HepG2 (cell line): ENCODE measurements around the gene FGF21. TPM values are rescaled to one million over a fixed set of nuclear protein-coding genes. Genes with fewer than 3 reads are reported as not detected.

Experiments used
- KDM6A ChIP-seq: IDR thresholded peaks from 2 replicates; pipeline ENCODE4 v1.6.1; 2016; ENCODE audit warnings: low read depth
- PAXIP1 ChIP-seq: sonication (generic); formaldehyde crosslinking; conservative IDR thresholded peaks from 2 replicates; pipeline ENCODE4 v1.4.0; 2020; ENCODE audit warnings: mild to moderate bottlenecking, missing genetic modification reagents, moderate library complexity
- PCBP1 ChIP-seq: fragments of 200-400 bp; formaldehyde crosslinking; IDR thresholded peaks from 2 replicates; pipeline ENCODE4 v1.6.1; 2017; ENCODE audit warnings: mild to moderate bottlenecking, low read depth, low read length, borderline replicate concordance
- PRMT3 ChIP-seq: sonication (generic); formaldehyde crosslinking; IDR thresholded peaks from 2 replicates; pipeline ENCODE4 v1.8.1; 2022; ENCODE audit warnings: low read depth, mild to moderate bottlenecking, moderate library complexity, missing genetic modification reagents, borderline replicate concordance
- ZNF225 ChIP-seq: sonication (generic); formaldehyde crosslinking; IDR thresholded peaks from 2 replicates; pipeline ENCODE4 v1.4.0; 2020; ENCODE audit warnings: mild to moderate bottlenecking, missing genetic modification reagents
- ZNF749 ChIP-seq: sonication (generic); formaldehyde crosslinking; IDR thresholded peaks from 2 replicates; pipeline ENCODE4 v1.8.0; 2022; ENCODE audit warnings: mild to moderate bottlenecking, missing genetic modification reagents, moderate library complexity, borderline replicate concordance
- ZSCAN25 ChIP-seq: sonication (generic); formaldehyde crosslinking; IDR thresholded peaks from 2 replicates; pipeline ENCODE4 v1.8.0; 2022; ENCODE audit warnings: mild to moderate bottlenecking, missing genetic modification reagents
- polyA plus RNA-seq, 8 experiments: library from polyadenylated mRNA; depleted of rRNA in 3 of 8; stranded (reverse) in 7 of 8; unstranded in 1 of 8; fragments of >200 nt; fragmentation: Illumina TruSeq in 4 of 8; extraction: Trizol in 4 of 8; gene quantifications; 2 replicates each; pipeline versions ENCODE4 v1.2.1 to v1.2.3, GENCODE V29; 2011 to 2016; ENCODE audit warnings: low read depth in 4 of 8, missing spikeins in 1 of 8, mixed read lengths in 1 of 8; ENCODE audit not compliant: insufficient read depth in 1 of 8
- total RNA-seq, 5 experiments: library from RNA; depleted of rRNA; stranded (reverse); fragments of >200 nt; fragmentation: Illumina TruSeq; extraction: Trizol; gene quantifications; 2 replicates each; pipeline ENCODE4 v1.2.3, GENCODE V29; 2016; ENCODE audit warnings: low read depth in 1 of 5
- TF ChIP-seq, protein P1 (sequence below): sonication (generic); formaldehyde crosslinking; IDR thresholded peaks from 2 replicates; pipeline ENCODE4 v1.5.0; 2020; ENCODE audit warnings: missing genetic modification reagents
- TF ChIP-seq, protein P2 (sequence below): sonication (generic); formaldehyde crosslinking; IDR thresholded peaks from 2 replicates; pipeline ENCODE4 v1.8.0; 2022; ENCODE audit warnings: missing genetic modification reagents, mild to moderate bottlenecking, moderate library complexity, borderline replicate concordance
- TF ChIP-seq, protein P3 (sequence below): sonication (generic); formaldehyde crosslinking; IDR thresholded peaks from 2 replicates; pipeline ENCODE4 v1.4.0; 2020; ENCODE audit warnings: missing genetic modification reagents
- TF ChIP-seq, protein P4 (sequence below): sonication (generic); formaldehyde crosslinking; conservative IDR thresholded peaks from 2 replicates; pipeline ENCODE4 v1.5.0; 2020; ENCODE audit warnings: missing genetic modification reagents
- TF ChIP-seq, protein P5 (sequence below), 2 experiments: IDR thresholded peaks; 2 replicates each; pipeline ENCODE4 v1.6.1; 2011 to 2012; ENCODE audit warnings: low read length in 2 of 2, borderline replicate concordance in 1 of 2, low read depth in 1 of 2, mild to moderate bottlenecking in 1 of 2, moderate library complexity in 1 of 2

FGF21 gene
- total and polyA plus RNA-seq, 2 of the 13 experiments (the other 11 are each of a cell fraction or from before 2014, with no cell fraction given): 0.17 TPM; not detected in 1

DNA sequence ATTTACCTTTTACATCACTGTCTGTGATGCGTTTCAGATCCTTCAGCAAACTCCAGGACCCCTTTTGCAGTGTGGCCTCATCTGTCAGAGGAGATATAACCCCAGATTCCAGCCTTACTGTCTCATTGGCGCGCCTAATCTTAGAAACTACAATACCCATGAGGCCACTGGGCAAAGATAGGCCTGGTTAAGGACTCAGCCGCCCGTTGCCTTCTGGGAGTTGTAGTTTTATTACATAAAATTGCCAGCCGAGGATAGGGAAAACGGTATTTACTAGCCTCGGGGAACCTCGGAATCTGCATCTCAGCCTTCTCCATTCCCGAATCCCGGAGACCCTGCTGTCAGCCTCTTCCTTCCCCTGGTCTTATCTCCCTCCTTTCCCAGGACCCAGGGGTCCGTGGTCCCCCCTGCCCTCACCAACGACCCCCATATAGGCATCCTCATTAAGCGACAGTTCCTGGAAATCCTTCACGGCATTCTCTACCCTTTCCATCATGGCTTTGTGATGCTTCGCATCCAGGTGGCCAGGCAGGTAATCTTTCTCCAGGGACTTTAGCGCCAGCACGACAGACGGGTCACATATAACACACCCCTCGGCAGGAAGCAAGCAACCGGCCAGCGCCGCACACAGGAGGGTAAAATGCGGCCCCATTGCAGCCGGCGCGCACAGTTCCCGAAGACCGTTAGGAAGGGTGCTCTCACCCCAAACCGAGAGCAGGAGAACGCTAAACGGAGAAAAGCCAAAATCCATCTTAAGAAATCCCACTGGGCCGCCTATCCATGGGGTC is 9.9 kb upstream of the FGF21 start (continued):
- TF ChIP-seq, protein P1, sequence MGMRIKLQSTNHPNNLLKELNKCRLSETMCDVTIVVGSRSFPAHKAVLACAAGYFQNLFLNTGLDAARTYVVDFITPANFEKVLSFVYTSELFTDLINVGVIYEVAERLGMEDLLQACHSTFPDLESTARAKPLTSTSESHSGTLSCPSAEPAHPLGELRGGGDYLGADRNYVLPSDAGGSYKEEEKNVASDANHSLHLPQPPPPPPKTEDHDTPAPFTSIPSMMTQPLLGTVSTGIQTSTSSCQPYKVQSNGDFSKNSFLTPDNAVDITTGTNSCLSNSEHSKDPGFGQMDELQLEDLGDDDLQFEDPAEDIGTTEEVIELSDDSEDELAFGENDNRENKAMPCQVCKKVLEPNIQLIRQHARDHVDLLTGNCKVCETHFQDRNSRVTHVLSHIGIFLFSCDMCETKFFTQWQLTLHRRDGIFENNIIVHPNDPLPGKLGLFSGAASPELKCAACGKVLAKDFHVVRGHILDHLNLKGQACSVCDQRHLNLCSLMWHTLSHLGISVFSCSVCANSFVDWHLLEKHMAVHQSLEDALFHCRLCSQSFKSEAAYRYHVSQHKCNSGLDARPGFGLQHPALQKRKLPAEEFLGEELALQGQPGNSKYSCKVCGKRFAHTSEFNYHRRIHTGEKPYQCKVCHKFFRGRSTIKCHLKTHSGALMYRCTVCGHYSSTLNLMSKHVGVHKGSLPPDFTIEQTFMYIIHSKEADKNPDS (CRISPR knock-in tag): no peak
- TF ChIP-seq PRMT3 (no peak), PAXIP1 (no peak), ZSCAN25 (no peak), PCBP1 (no peak), ZNF749 (CRISPR knock-in tag) (no peak), KDM6A (CRISPR knock-in tag) (no peak), ZNF225 (no peak; the same call in 1 of the 2 replicates)
- TF ChIP-seq, protein P2, sequence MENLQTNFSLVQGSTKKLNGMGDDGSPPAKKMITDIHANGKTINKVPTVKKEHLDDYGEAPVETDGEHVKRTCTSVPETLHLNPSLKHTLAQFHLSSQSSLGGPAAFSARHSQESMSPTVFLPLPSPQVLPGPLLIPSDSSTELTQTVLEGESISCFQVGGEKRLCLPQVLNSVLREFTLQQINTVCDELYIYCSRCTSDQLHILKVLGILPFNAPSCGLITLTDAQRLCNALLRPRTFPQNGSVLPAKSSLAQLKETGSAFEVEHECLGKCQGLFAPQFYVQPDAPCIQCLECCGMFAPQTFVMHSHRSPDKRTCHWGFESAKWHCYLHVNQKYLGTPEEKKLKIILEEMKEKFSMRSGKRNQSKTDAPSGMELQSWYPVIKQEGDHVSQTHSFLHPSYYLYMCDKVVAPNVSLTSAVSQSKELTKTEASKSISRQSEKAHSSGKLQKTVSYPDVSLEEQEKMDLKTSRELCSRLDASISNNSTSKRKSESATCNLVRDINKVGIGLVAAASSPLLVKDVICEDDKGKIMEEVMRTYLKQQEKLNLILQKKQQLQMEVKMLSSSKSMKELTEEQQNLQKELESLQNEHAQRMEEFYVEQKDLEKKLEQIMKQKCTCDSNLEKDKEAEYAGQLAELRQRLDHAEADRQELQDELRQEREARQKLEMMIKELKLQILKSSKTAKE (CRISPR knock-in tag): no peak
- TF ChIP-seq, protein P3, sequence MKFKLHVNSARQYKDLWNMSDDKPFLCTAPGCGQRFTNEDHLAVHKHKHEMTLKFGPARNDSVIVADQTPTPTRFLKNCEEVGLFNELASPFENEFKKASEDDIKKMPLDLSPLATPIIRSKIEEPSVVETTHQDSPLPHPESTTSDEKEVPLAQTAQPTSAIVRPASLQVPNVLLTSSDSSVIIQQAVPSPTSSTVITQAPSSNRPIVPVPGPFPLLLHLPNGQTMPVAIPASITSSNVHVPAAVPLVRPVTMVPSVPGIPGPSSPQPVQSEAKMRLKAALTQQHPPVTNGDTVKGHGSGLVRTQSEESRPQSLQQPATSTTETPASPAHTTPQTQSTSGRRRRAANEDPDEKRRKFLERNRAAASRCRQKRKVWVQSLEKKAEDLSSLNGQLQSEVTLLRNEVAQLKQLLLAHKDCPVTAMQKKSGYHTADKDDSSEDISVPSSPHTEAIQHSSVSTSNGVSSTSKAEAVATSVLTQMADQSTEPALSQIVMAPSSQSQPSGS (CRISPR knock-in tag): no peak
- TF ChIP-seq, protein P4, sequence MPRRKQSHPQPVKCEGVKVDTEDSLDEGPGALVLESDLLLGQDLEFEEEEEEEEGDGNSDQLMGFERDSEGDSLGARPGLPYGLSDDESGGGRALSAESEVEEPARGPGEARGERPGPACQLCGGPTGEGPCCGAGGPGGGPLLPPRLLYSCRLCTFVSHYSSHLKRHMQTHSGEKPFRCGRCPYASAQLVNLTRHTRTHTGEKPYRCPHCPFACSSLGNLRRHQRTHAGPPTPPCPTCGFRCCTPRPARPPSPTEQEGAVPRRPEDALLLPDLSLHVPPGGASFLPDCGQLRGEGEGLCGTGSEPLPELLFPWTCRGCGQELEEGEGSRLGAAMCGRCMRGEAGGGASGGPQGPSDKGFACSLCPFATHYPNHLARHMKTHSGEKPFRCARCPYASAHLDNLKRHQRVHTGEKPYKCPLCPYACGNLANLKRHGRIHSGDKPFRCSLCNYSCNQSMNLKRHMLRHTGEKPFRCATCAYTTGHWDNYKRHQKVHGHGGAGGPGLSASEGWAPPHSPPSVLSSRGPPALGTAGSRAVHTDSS (CRISPR knock-in tag): no peak
- TF ChIP-seq, protein P5, sequence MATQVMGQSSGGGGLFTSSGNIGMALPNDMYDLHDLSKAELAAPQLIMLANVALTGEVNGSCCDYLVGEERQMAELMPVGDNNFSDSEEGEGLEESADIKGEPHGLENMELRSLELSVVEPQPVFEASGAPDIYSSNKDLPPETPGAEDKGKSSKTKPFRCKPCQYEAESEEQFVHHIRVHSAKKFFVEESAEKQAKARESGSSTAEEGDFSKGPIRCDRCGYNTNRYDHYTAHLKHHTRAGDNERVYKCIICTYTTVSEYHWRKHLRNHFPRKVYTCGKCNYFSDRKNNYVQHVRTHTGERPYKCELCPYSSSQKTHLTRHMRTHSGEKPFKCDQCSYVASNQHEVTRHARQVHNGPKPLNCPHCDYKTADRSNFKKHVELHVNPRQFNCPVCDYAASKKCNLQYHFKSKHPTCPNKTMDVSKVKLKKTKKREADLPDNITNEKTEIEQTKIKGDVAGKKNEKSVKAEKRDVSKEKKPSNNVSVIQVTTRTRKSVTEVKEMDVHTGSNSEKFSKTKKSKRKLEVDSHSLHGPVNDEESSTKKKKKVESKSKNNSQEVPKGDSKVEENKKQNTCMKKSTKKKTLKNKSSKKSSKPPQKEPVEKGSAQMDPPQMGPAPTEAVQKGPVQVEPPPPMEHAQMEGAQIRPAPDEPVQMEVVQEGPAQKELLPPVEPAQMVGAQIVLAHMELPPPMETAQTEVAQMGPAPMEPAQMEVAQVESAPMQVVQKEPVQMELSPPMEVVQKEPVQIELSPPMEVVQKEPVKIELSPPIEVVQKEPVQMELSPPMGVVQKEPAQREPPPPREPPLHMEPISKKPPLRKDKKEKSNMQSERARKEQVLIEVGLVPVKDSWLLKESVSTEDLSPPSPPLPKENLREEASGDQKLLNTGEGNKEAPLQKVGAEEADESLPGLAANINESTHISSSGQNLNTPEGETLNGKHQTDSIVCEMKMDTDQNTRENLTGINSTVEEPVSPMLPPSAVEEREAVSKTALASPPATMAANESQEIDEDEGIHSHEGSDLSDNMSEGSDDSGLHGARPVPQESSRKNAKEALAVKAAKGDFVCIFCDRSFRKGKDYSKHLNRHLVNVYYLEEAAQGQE (IDR thresholded peaks at IDR 0.05; ENCODE audit: borderline replicate concordance in 1 of 2, low read depth in 1 of 2, low read length in 2 of 2): no peak
